Measurements from ENCODE around the gene ALKBH8. TPM values are rescaled to one million over a fixed set of nuclear protein-coding genes. Genes with fewer than 3 reads are reported as not detected.

The ALKBH8 gene
- total RNA-seq, 2 donors from 2014 or later = 3.7 to 5.0 TPM

GRCh38 chr11:107605061-107606006, 39.8 kb upstream of the ALKBH8 start:
- Histone ChIP-seq H3K4me1 (no peaks in the 10 kb centered on the region), H3K9ac (ENCODE audit: low read depth in 2 of 2, low read length in 2 of 2) (no peak overlapping the region), H3K36me3 (no peaks in the 10 kb centered on the region), H3K27me3 (no peaks in the 10 kb centered on the region), H3K27ac (no peak overlapping the region), H3K4me3 (no peak overlapping the region), H3K9me3 (no peaks in the 10 kb centered on the region)
- TF ChIP-seq CTCF (IDR thresholded peaks at IDR 0.05) = no peak
- DNase-seq = no peak
- intact Hi-C loops (cut with DNase I) = no loop called here

- Histone ChIP-seq H3K36me3 (no peaks in the 10 kb centered on the region), H3K4me3 (no peak overlapping the region), H3K9me3 (no peaks in the 10 kb centered on the region), H3K27ac (no peak overlapping the region), H3K9ac (ENCODE audit: low read depth in 2 of 2, low read length in 2 of 2) (no peak overlapping the region), H3K4me1 (no peaks in the 10 kb centered on the region), H3K27me3 (peaks cover 8% of the 10 kb centered on the region)
- DNase-seq = no peak
- intact Hi-C loops (cut with DNase I) = no loop called here
- TF ChIP-seq CTCF (IDR thresholded peaks at IDR 0.05) = no peak
Measured at GRCh38 chr11:107598225-107599139, 32.9 kb upstream of the ALKBH8 start.

- no peak for DNase-seq
- H3K27ac ChIP-seq = no peak overlapping the region
- H3K36me3 ChIP-seq = no peaks in the 10 kb centered on the region
- H3K9me3 ChIP-seq = no peaks in the 10 kb centered on the region
- intact Hi-C loops (cut with DNase I) = no loop called here
- no peaks in the 10 kb centered on the region for H3K4me1 ChIP-seq
- H3K4me3 ChIP-seq = no peak overlapping the region
- peaks cover 34% of the 10 kb centered on the region for H3K27me3 ChIP-seq
- TF ChIP-seq CTCF (IDR thresholded peaks at IDR 0.05) = no peak
- H3K9ac ChIP-seq (ENCODE audit: low read depth in 2 of 2, low read length in 2 of 2) = no peak overlapping the region
Measured at GRCh38 chr11:107594736-107595135, 29.2 kb upstream of the ALKBH8 start.

- TF ChIP-seq CTCF (IDR thresholded peaks at IDR 0.05) = no peak
- Histone ChIP-seq H3K27me3 (peaks cover 36% of the 10 kb centered on the region), H3K9ac (ENCODE audit: low read depth in 2 of 2, low read length in 2 of 2) (no peak overlapping the region), H3K9me3 (no peaks in the 10 kb centered on the region), H3K36me3 (no peaks in the 10 kb centered on the region), H3K27ac (no peak overlapping the region), H3K4me1 (no peaks in the 10 kb centered on the region), H3K4me3 (no peak overlapping the region)
- intact Hi-C loops (cut with DNase I) = no loop called here
- no peak for DNase-seq
Measured at GRCh38 chr11:107593951-107594350, 28.4 kb upstream of the ALKBH8 start.

- no peak for TF ChIP-seq CTCF (IDR thresholded peaks at IDR 0.05)
- no peak for DNase-seq
- Histone ChIP-seq H3K4me1 (no peaks in the 10 kb centered on the region), H3K27ac (no peak overlapping the region), H3K9me3 (no peaks in the 10 kb centered on the region), H3K27me3 (peaks cover 32% of the 10 kb centered on the region), H3K9ac (ENCODE audit: low read depth in 2 of 2, low read length in 2 of 2) (no peak overlapping the region), H3K4me3 (no peak overlapping the region), H3K36me3 (no peaks in the 10 kb centered on the region)
- intact Hi-C loops (cut with DNase I) = no loop called here
Measured at GRCh38 chr11:107592813-107593212, 27.3 kb upstream of the ALKBH8 start.
